Omental fat pad (tissue), 4 donors: ENCODE data around the gene JOSD2. TPM values are rescaled to one million over a fixed set of nuclear protein-coding genes. Genes with fewer than 3 reads are reported as not detected.

Source experiments
- ATAC-seq: fragments of 150-250 bp; one replicate; pipeline ENCODE4 v1.9.1; 2016; ENCODE audit warnings: mild to moderate bottlenecking, moderate library complexity; ENCODE audit not compliant: low FRiP score
- DNase-seq: peaks from one replicate; pipeline ENCODE4 v3.0.0-alpha.2; 2019; ENCODE audit warnings: low spot score
- total RNA-seq, 4 donors: library from RNA; depleted of rRNA; stranded (reverse); fragments of >200 nt; gene quantifications; one replicate each; pipeline ENCODE4 v1.1.0, GENCODE V29; 2016
- TF ChIP-seq, protein P1 (sequence below), 3 donors: fragments of 450-650 bp; IDR thresholded peaks; one replicate each; pipeline ENCODE4 v1.5.1; 2016 to 2017; ENCODE audit warnings: antibody characterized with exemption in 3 of 3, mild to moderate bottlenecking in 3 of 3, moderate library complexity in 2 of 3

Gene JOSD2
- total RNA-seq, 4 donors from 2014 or later, result 20.4 to 32.0 (median 23.0) TPM

GRCh38 chr19:50518091-50519005 lies 7.4 kb upstream of the JOSD2 start:
- DNase-seq, result no peak
- ATAC-seq, result no peak
- TF ChIP-seq, protein P1, sequence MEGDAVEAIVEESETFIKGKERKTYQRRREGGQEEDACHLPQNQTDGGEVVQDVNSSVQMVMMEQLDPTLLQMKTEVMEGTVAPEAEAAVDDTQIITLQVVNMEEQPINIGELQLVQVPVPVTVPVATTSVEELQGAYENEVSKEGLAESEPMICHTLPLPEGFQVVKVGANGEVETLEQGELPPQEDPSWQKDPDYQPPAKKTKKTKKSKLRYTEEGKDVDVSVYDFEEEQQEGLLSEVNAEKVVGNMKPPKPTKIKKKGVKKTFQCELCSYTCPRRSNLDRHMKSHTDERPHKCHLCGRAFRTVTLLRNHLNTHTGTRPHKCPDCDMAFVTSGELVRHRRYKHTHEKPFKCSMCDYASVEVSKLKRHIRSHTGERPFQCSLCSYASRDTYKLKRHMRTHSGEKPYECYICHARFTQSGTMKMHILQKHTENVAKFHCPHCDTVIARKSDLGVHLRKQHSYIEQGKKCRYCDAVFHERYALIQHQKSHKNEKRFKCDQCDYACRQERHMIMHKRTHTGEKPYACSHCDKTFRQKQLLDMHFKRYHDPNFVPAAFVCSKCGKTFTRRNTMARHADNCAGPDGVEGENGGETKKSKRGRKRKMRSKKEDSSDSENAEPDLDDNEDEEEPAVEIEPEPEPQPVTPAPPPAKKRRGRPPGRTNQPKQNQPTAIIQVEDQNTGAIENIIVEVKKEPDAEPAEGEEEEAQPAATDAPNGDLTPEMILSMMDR (IDR thresholded peaks at IDR 0.05), result no peak

GRCh38 chr19:50517704-50518075 lies 6.7 kb upstream of the JOSD2 start:
- TF ChIP-seq, protein P1 (IDR thresholded peaks at IDR 0.05), result no peak
- ATAC-seq (no peak), DNase-seq (no peak)

DNA sequence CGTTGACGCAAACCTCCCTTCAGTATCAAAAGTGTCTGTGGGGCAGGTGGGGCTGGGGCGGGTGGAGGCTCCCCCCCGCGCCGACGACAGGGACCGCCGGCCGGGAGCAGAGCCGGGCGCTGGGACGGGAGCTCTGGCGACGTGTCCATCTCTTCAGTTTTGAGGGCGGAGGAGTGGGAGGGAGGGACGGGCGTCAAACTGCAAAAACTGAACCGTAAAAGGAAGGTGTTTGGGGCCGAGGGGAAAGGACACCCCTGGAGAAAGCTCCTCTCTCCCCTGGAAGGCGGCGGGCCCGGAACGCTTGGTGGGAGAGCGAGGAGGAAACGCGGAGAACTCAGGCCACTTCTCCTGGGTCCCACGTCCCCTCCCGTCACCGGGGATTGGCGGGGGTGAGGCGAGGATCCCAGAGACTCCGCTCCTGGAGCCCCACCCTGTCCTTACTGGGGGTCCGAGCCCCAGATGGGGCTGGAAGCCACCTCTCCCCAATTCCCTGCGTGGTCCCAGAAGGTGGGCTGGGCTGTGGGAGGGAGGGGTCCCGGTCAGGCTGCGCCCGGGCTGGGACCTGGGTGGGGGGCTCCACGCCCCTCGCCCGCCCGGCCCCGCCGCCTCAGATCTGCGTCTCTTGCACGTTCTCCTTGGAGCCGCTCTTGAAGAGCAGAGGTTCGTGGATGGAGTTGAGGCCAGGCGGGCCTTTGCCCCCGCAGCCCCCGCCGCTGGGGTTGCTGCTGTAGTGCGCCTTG lies 6.1 kb upstream of the JOSD2 start:
- DNase-seq, result no peak
- no peak for ATAC-seq
- TF ChIP-seq, protein P1 (IDR thresholded peaks at IDR 0.05), result no peak

- DNase-seq (no peak), ATAC-seq (no peak)
- TF ChIP-seq, protein P1 (IDR thresholded peaks at IDR 0.05), result no peak
Measured at GRCh38 chr19:50516456-50516855, 5.5 kb upstream of the JOSD2 start.

DNA sequence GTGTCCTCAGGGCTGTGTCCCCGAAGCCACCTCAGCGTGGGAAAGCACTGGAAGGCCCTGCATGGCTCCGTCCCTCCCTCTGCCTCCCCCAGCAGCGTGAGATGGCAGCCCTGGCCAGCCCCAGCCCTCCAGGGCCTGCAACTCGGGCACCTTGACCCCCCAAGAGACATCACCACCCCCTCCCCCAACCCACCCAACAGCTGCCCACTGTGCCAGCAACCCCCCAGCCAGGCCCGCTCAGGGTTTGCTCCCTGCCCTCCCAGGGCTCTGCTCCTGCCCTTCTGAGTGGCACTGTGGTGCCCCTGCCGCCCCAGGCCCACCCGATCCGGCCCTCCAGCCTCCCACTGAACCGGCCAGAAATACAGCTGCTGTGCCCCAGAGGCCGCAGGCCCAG lies 4.2 kb upstream of the JOSD2 start:
- no peak for ATAC-seq
- TF ChIP-seq, protein P1 (IDR thresholded peaks at IDR 0.05), result no peak
- no peak for DNase-seq

GRCh38 chr19:50514346-50515167 lies 3.6 kb upstream of the JOSD2 start:
- ATAC-seq (no peak), DNase-seq (no peak)
- TF ChIP-seq, protein P1 (IDR thresholded peaks at IDR 0.05), result no peak
